ENCODE results near the gene KCNQ2.

Gene KCNQ2

GRCh38 chr20:63360850-63361518 is 111.5 kb downstream of the KCNQ2 start, which contains the start of gene CHRNA4:
Gene CHRNA4 (minus strand): TSS chr20:63361349. CDS start chr20:63361165, 184 bp downstream.
- no peak for DNase-seq (ENCODE audit: low read depth in 1 of 2, low spot score in 1 of 2)

- DNase-seq (ENCODE audit: low read depth in 1 of 2, low spot score in 1 of 2), result no peak
These were observed 112.3 kb downstream of the KCNQ2 start for GRCh38 chr20:63359937-63360849.

- no peak for DNase-seq (ENCODE audit: low read depth in 1 of 2, low spot score in 1 of 2)
These were observed 113.1 kb downstream of the KCNQ2 start for GRCh38 chr20:63359164-63359934.

GRCh38 chr20:63357921-63358905 is 114.2 kb downstream of the KCNQ2 start:
- no peak for DNase-seq (ENCODE audit: low read depth in 1 of 2, low spot score in 1 of 2)

GRCh38 chr20:63356931-63357879 is 115.2 kb downstream of the KCNQ2 start:
- DNase-seq (ENCODE audit: low read depth in 1 of 2, low spot score in 1 of 2), result no peak

- DNase-seq (ENCODE audit: low read depth in 1 of 2, low spot score in 1 of 2), result no peak
These were observed 115.9 kb downstream of the KCNQ2 start for GRCh38 chr20:63356511-63356910.

- DNase-seq (ENCODE audit: low read depth in 1 of 2, low spot score in 1 of 2), result no peak
These were observed 116.6 kb downstream of the KCNQ2 start for GRCh38 chr20:63355781-63356295.

- DNase-seq (ENCODE audit: low read depth in 1 of 2, low spot score in 1 of 2), result no peak
These were observed 117.7 kb downstream of the KCNQ2 start for GRCh38 chr20:63354636-63355350.

GRCh38 chr20:63352811-63353221 is 119.6 kb downstream of the KCNQ2 start:
- no peak for DNase-seq (ENCODE audit: low read depth in 1 of 2, low spot score in 1 of 2)

- no peak for DNase-seq (ENCODE audit: low read depth in 1 of 2, low spot score in 1 of 2)
These were observed 120.5 kb downstream of the KCNQ2 start for GRCh38 chr20:63351811-63352591.

GRCh38 chr20:63351326-63351700 is 121.1 kb downstream of the KCNQ2 start:
- DNase-seq (ENCODE audit: low read depth in 1 of 2, low spot score in 1 of 2), result no peak

GRCh38 chr20:63350597-63351325 is 121.7 kb downstream of the KCNQ2 start:
- DNase-seq (ENCODE audit: low read depth in 1 of 2, low spot score in 1 of 2), result no peak
